WTC11 (cell line): ENCODE data around the gene UBL7.

ENCODE experiments used
- CBFB ChIP-seq: sonication (generic); formaldehyde crosslinking; IDR thresholded peaks from 2 replicates; pipeline ENCODE4 v1.8.1; 2022; ENCODE audit warnings: mild to moderate bottlenecking, low read depth, missing genetic modification reagents
- CTCF ChIP-seq: fragments of 200-600 bp; IDR thresholded peaks from 2 replicates; pipeline ENCODE4 v1.8.0; 2022; ENCODE audit warnings: antibody characterized with exemption
- E2F1 ChIP-seq: sonication (generic); formaldehyde crosslinking; IDR thresholded peaks from 2 replicates; pipeline ENCODE4 v1.8.0; 2022; ENCODE audit warnings: mild to moderate bottlenecking, missing genetic modification reagents
- FOXP1 ChIP-seq: sonication (generic); formaldehyde crosslinking; IDR thresholded peaks from 2 replicates; pipeline ENCODE4 v1.8.0; 2022; ENCODE audit warnings: missing genetic modification reagents, mild to moderate bottlenecking, moderate library complexity, borderline replicate concordance
- HMGXB4 ChIP-seq: sonication (generic); formaldehyde crosslinking; IDR thresholded peaks from 2 replicates; pipeline ENCODE4 v1.8.1; 2023; ENCODE audit warnings: mild to moderate bottlenecking, moderate library complexity, missing genetic modification reagents
- KAT7 ChIP-seq: sonication (generic); formaldehyde crosslinking; IDR thresholded peaks from 2 replicates; pipeline ENCODE4 v1.8.1; 2023; ENCODE audit warnings: missing genetic modification reagents, mild to moderate bottlenecking, borderline replicate concordance
- MAX ChIP-seq: sonication (generic); formaldehyde crosslinking; IDR thresholded peaks from 2 replicates; pipeline ENCODE4 v1.8.0; 2022; ENCODE audit warnings: mild to moderate bottlenecking, missing genetic modification reagents
- NR1H2 ChIP-seq: sonication (generic); formaldehyde crosslinking; IDR thresholded peaks from 2 replicates; pipeline ENCODE4 v1.9.0; 2021; ENCODE audit warnings: mild to moderate bottlenecking, moderate library complexity, missing genetic modification reagents
- NR2C2 ChIP-seq: sonication (generic); formaldehyde crosslinking; IDR thresholded peaks from 2 replicates; pipeline ENCODE4 v1.8.0; 2022; ENCODE audit warnings: mild to moderate bottlenecking, missing genetic modification reagents
- PRDM15 ChIP-seq: sonication (generic); formaldehyde crosslinking; IDR thresholded peaks from 2 replicates; pipeline ENCODE4 v1.8.0; 2022; ENCODE audit warnings: missing genetic modification reagents
- TEAD4 ChIP-seq: sonication (generic); formaldehyde crosslinking; IDR thresholded peaks from 2 replicates; pipeline ENCODE4 v1.8.0; 2022; ENCODE audit warnings: mild to moderate bottlenecking, missing genetic modification reagents
- ZNF232 ChIP-seq: sonication (generic); formaldehyde crosslinking; IDR thresholded peaks from 2 replicates; pipeline ENCODE4 v1.8.0; 2022; ENCODE audit warnings: mild to moderate bottlenecking, missing genetic modification reagents
- ZSCAN18 ChIP-seq: fragments of 250-450 bp; sonication (Bioruptor Pico); IDR thresholded peaks from 2 replicates; pipeline ENCODE4 v2.1.2; 2022; ENCODE audit warnings: mild to moderate bottlenecking, moderate library complexity

- TF ChIP-seq KAT7 (CRISPR knock-in tag) (no peak), CBFB (no peak), ZNF232 (CRISPR knock-in tag) (no peak), TEAD4 (no peak), ZSCAN18 (CRISPR knock-in tag) (no peak), CTCF (no peak), MAX (no peak), E2F1 (CRISPR knock-in tag) (no peak), NR1H2 (CRISPR knock-in tag) (no peak), NR2C2 (CRISPR knock-in tag) (no peak), PRDM15 (no peak), FOXP1 (no peak), HMGXB4 (CRISPR knock-in tag) (no peak)
These were observed 662 bp downstream of the UBL7 start for GRCh38 chr15:74460298-74460697.
